Spleen (tissue), 13 donors: ENCODE results near the gene FAM241A. TPM values are rescaled to one million over a fixed set of nuclear protein-coding genes. Genes with fewer than 3 reads are reported as not detected.
A peak's percentile ranks its signal among the peaks of the same experiment; 100 is the strongest.

Source experiments
- DNase-seq: peaks from one replicate; pipeline ENCODE4 v3.0.0-alpha.2; 2020
- H3K27ac ChIP-seq, 8 donors: fragments of 200-600 bp; sonication (generic) in 7 of 8; 1 replicate in 4 of 8; 2 replicates in 4 of 8; pipeline versions ENCODE4 v1.5.0 to v1.8.0; 2016 to 2021; ENCODE audit warnings: inconsistent platforms in 4 of 8, mild to moderate bottlenecking in 4 of 8, moderate library complexity in 1 of 8
- H3K27me3 ChIP-seq, 7 donors: fragments of 200-600 bp; sonication (generic) in 6 of 7; replicated peaks in 1 of 7; 1 replicate in 4 of 7; 2 replicates in 3 of 7; pipeline versions ENCODE4 v1.5.0 to v1.8.0; 2016 to 2021; ENCODE audit warnings: inconsistent platforms in 3 of 7, mild to moderate bottlenecking in 1 of 7
- H3K36me3 ChIP-seq, 6 donors: fragments of 200-600 bp; sonication (generic) in 5 of 6; 1 replicate in 4 of 6; 2 replicates in 2 of 6; pipeline versions ENCODE4 v1.5.0 to v1.8.0; 2016 to 2021; ENCODE audit warnings: inconsistent platforms in 2 of 6
- H3K4me1 ChIP-seq, 6 donors: fragments of 200-600 bp; sonication (generic) in 5 of 6; 1 replicate in 3 of 6; 2 replicates in 3 of 6; pipeline versions ENCODE4 v1.5.0 to v1.8.0; 2016 to 2021; ENCODE audit warnings: inconsistent platforms in 3 of 6
- H3K4me3 ChIP-seq, 8 donors: fragments of 200-600 bp; sonication (generic) in 7 of 8; 1 replicate in 4 of 8; 2 replicates in 4 of 8; pipeline versions ENCODE4 v1.5.0 to v1.8.0; 2016 to 2021; ENCODE audit warnings: inconsistent platforms in 4 of 8, mild to moderate bottlenecking in 4 of 8, moderate library complexity in 2 of 8
- H3K9me3 ChIP-seq, 8 donors: fragments of 200-600 bp; sonication (generic) in 7 of 8; 1 replicate in 4 of 8; 2 replicates in 4 of 8; pipeline versions ENCODE4 v1.5.0 to v1.8.0; 2016 to 2021; ENCODE audit warnings: inconsistent platforms in 4 of 8
- CTCF ChIP-seq, 11 experiments: fragments of 200-600 bp in 7 of 11; fragments of 450-650 bp in 4 of 11; sonication (generic) in 4 of 11; IDR thresholded peaks in 8 of 11; conservative IDR thresholded peaks in 3 of 11; 1 replicate in 7 of 11; 2 replicates in 4 of 11; pipeline versions ENCODE4 v1.4.0 to v1.8.0; 2016 to 2021; ENCODE audit warnings: antibody characterized with exemption in 11 of 11, inconsistent platforms in 4 of 11, mild to moderate bottlenecking in 1 of 11
- POLR2A ChIP-seq, 3 donors: fragments of 450-650 bp; IDR thresholded peaks; one replicate each; pipeline ENCODE4 v1.5.1; 2017; ENCODE audit warnings: antibody characterized with exemption in 3 of 3, mild to moderate bottlenecking in 1 of 3
- POLR2AphosphoS5 ChIP-seq, 3 donors: sonication (generic); formaldehyde crosslinking; IDR thresholded peaks; one replicate each; pipeline ENCODE4 v1.5.1; 2017; ENCODE audit warnings: antibody characterized with exemption in 3 of 3
- WGBS, 5 donors: extraction: QIAGEN DNeasy Blood & Tissue Kit in 3 of 5; methylation state at CpG; one replicate each; pipeline versions ENCODE4 v1.1.5 to v1.1.7; 2013 to 2018; 5-methylcytosine and 5-hydroxymethylcytosine counted together
- intact Hi-C: fragments of 100-400 bp; cut with DNase I; formaldehyde crosslinking; loops from one replicate; pipeline ENCODE4 v1.15.0; 2023; ENCODE audit warnings: low total_unique reads
- long read RNA-seq, 2 donors: transcript quantifications; one replicate each; lab custom pipeline, GENCODE V29; 2026
- polyA plus RNA-seq, 3 donors: library from polyadenylated mRNA; stranded (reverse); fragments of 200-250 nt; gene quantifications; one replicate each; pipeline ENCODE4 v1.2.1, GENCODE V29; 2013
- total RNA-seq, 7 donors: library from RNA; depleted of rRNA in 3 of 7; stranded (reverse); fragments of >200 nt in 3 of 7; fragmentation: NEBNext Ultra II Directional in 4 of 7; extraction: Animal tissue kit (Norgen Biotek cat#: 25700) in 4 of 7; gene quantifications; one replicate each; pipeline versions ENCODE4 v1.1.0 to v1.2.1, GENCODE V29; 2016 to 2021
- donor health status: healthy with polysubstance abuse.
- donor health status: DM: no; HTN: no; CAD: no; lungs with moderate emphysema.
- donor health status: DM: no; HTN: no; CAD: no.
- donor health status: Bipolar disorder and iron deficiency.
- donor health status: healthy.
- donor health status: DM: no; HTN: no; CAD: no.
- donor health status: DM: yes; HTN: yes; CAD: no.

The FAM241A gene
- total RNA-seq = 1 to 10 TPM; 3.0 to 6.0 (median 4.1) TPM
- 1 to 10 TPM; 1.7 to 3.1 (median 1.7) TPM for polyA plus RNA-seq
- long read RNA-seq, donor 1, full-length matches to known transcripts = 8 of 8 reads
- long read RNA-seq, donor 1, partial matches to known transcripts = 0 of 8 reads
- long read RNA-seq, donor 1, other reads (novel, unspliced or antisense) = 0 of 8 reads
- long read RNA-seq, donor 2, full-length matches to known transcripts = 7 of 7 reads
- long read RNA-seq, donor 2, partial matches to known transcripts = 0 of 7 reads
- long read RNA-seq, donor 2, other reads (novel, unspliced or antisense) = 0 of 7 reads

- peak; percentile 97 for DNase-seq
- 0 to 1% (median 1%) methylated on average over 15 to 70 of the region's 70 CpGs for WGBS, 5 donors
Measured at GRCh38 chr4:112145326-112145789, at the start of gene FAM241A. FAM241A (plus strand) TSS chr4:112145454; CDS start chr4:112145581, 127 bp downstream.

GRCh38 chr4:112098841-112099530 is 46.3 kb upstream of the FAM241A start:
- intact Hi-C loops = loop anchor here (10.0 kb wide), 1 partner anchor 436 kb away; no protein-coding TSS in a partner anchor
- DNase-seq = no peak
- 80 to 94% (median 85%) methylated on average over 4 of the region's 4 CpGs for WGBS, 5 donors
- Histone ChIP-seq H3K27ac (no peak overlapping the region), H3K4me3 (no peak overlapping the region), H3K9me3 (no peaks in the 10 kb centered on the region), H3K36me3 (no peaks in the 10 kb centered on the region), H3K4me1 (peaks cover 0 to 33% (median 5%) of the 10 kb centered on the region in 6 donors), H3K27me3 (no peaks in the 10 kb centered on the region)
- no peak for TF ChIP-seq POLR2AphosphoS5 (IDR thresholded peaks at IDR 0.05)
- TF ChIP-seq POLR2A (IDR thresholded peaks at IDR 0.05) = no peak
- TF ChIP-seq CTCF (IDR thresholded peaks at IDR 0.05 in 8 of 11, conservative IDR thresholded peaks at IDR 0.05 in 3 of 11) = no peak

More at GRCh38 chr4:112145326-112145789, at the start of gene FAM241A:
- Histone ChIP-seq H3K27me3 (no peaks in the 10 kb centered on the region), H3K27ac (peak within 1 kb of the TSS; percentile 74 to 92 (median 90)), H3K4me1 (peaks cover 3 to 49% (median 29%) of the 10 kb centered on the region in 6 donors), H3K4me3 (peak within 1 kb of the TSS; percentile 68 to 90 (median 83)), H3K9me3 (no peaks in the 10 kb centered on the region), H3K36me3 (no peaks in the 10 kb centered on the region)
- TF ChIP-seq CTCF (IDR thresholded peaks at IDR 0.05 in 8 of 11, conservative IDR thresholded peaks at IDR 0.05 in 3 of 11) = no peak
- TF ChIP-seq POLR2A (IDR thresholded peaks at IDR 0.05) = peak in 2 of 3 donors; percentile 15 to 84
- peak; percentile 73 to 92 (median 88) for TF ChIP-seq POLR2AphosphoS5 (IDR thresholded peaks at IDR 0.05)
- intact Hi-C loops = no loop called here

GRCh38 chr4:112099701-112100297 is 45.5 kb upstream of the FAM241A start:
- H3K36me3 ChIP-seq = no peaks in the 10 kb centered on the region
- intact Hi-C loops = loop anchor here (10.0 kb wide), 1 partner anchor 435 kb away; no protein-coding TSS in a partner anchor
- no peak overlapping the region for H3K27ac ChIP-seq
- TF ChIP-seq CTCF (IDR thresholded peaks at IDR 0.05 in 8 of 11, conservative IDR thresholded peaks at IDR 0.05 in 3 of 11) = peak; percentile 33 to 80 (median 71)
- TF ChIP-seq POLR2A (IDR thresholded peaks at IDR 0.05) = no peak
- no peak for TF ChIP-seq POLR2AphosphoS5 (IDR thresholded peaks at IDR 0.05)
- no peak for DNase-seq
- 16 to 31% (median 25%) methylated on average over 5 of the region's 5 CpGs for WGBS, 5 donors
- H3K9me3 ChIP-seq = no peaks in the 10 kb centered on the region
- no peak overlapping the region for H3K4me3 ChIP-seq
- H3K4me1 ChIP-seq = peaks cover 0 to 33% (median 5%) of the 10 kb centered on the region in 6 donors
- no peaks in the 10 kb centered on the region for H3K27me3 ChIP-seq
